HUES48 (cell line): ENCODE data around the gene RWDD2A.
A peak's percentile ranks its signal among the peaks of the same experiment; 100 is the strongest.
"Not testable (repeated sequence)": the region's sequence is repeated elsewhere in the genome, so short reads cannot be mapped to it uniquely, and the experiment has no call there.

Experiments used
- H3K27ac ChIP-seq: one replicate; pipeline ENCODE4 v1.7.0; 2013; ENCODE audit warnings: low read depth, low read length, inconsistent platforms
- H3K27me3 ChIP-seq: 2 replicates; pipeline ENCODE4 v1.6.1; 2013; ENCODE audit warnings: mild to moderate bottlenecking, low read length; ENCODE audit not compliant: control insufficient read depth, insufficient read depth
- H3K36me3 ChIP-seq: 2 replicates; pipeline ENCODE4 v1.6.1; 2013; ENCODE audit warnings: low read length; ENCODE audit not compliant: control insufficient read depth, insufficient read depth
- H3K4me1 ChIP-seq: 2 replicates; pipeline ENCODE4 v1.6.1; 2013; ENCODE audit warnings: mild to moderate bottlenecking, low read length; ENCODE audit not compliant: control insufficient read depth, insufficient read depth
- H3K4me3 ChIP-seq: 2 replicates; pipeline ENCODE4 v1.5.1; 2013; ENCODE audit warnings: mild to moderate bottlenecking, low read depth, low read length
- H3K9ac ChIP-seq: 2 replicates; pipeline ENCODE4 v1.6.1; 2013; ENCODE audit warnings: mild to moderate bottlenecking, low read depth, low read length, moderate library complexity
- H3K9me3 ChIP-seq: 2 replicates; pipeline ENCODE4 v1.6.1; 2013; ENCODE audit warnings: low read length; ENCODE audit not compliant: control insufficient read depth, insufficient read depth

RWDD2A gene

GRCh38 chr6:83180426-83180950, 12.7 kb upstream of the RWDD2A start:
- H3K27me3 ChIP-seq = no peaks in the 10 kb centered on the region
- H3K9me3 ChIP-seq = no peaks in the 10 kb centered on the region
- no peak overlapping the region for H3K4me3 ChIP-seq
- H3K36me3 ChIP-seq = peaks cover 93% of the 10 kb centered on the region
- H3K27ac ChIP-seq = no peak overlapping the region
- H3K4me1 ChIP-seq = peaks cover 6% of the 10 kb centered on the region; the same call in 1 of the 2 replicates
- no peak overlapping the region for H3K9ac ChIP-seq

GRCh38 chr6:83182114-83182513, 11.0 kb upstream of the RWDD2A start:
- Histone ChIP-seq H3K9me3 (no peaks in the 10 kb centered on the region), H3K36me3 (peaks cover 94% of the 10 kb centered on the region), H3K4me3 (no peak overlapping the region), H3K9ac (no peak overlapping the region), H3K27ac (no peak overlapping the region), H3K27me3 (no peaks in the 10 kb centered on the region), H3K4me1 (peaks cover 6% of the 10 kb centered on the region; the same call in 1 of the 2 replicates)

- peaks cover 92% of the 10 kb centered on the region for H3K36me3 ChIP-seq
- H3K4me3 ChIP-seq = no peak overlapping the region
- H3K4me1 ChIP-seq = peaks cover 6% of the 10 kb centered on the region; the same call in 1 of the 2 replicates
- no peak overlapping the region for H3K27ac ChIP-seq
- no peaks in the 10 kb centered on the region for H3K27me3 ChIP-seq
- H3K9ac ChIP-seq = no peak overlapping the region
- no peaks in the 10 kb centered on the region for H3K9me3 ChIP-seq
These were observed 9.9 kb upstream of the RWDD2A start for GRCh38 chr6:83183082-83183828.

- Histone ChIP-seq H3K4me3 (no peak overlapping the region), H3K27ac (no peak overlapping the region), H3K9ac (no peak overlapping the region), H3K27me3 (no peaks in the 10 kb centered on the region), H3K9me3 (no peaks in the 10 kb centered on the region), H3K4me1 (peaks cover 6% of the 10 kb centered on the region; the same call in 1 of the 2 replicates), H3K36me3 (peaks cover 95% of the 10 kb centered on the region)
These were observed 8.1 kb upstream of the RWDD2A start for GRCh38 chr6:83185096-83185495.

- no peak overlapping the region for H3K4me3 ChIP-seq
- peaks cover 68% of the 10 kb centered on the region for H3K36me3 ChIP-seq
- no peaks in the 10 kb centered on the region for H3K4me1 ChIP-seq
- no peaks in the 10 kb centered on the region for H3K9me3 ChIP-seq
- no peak overlapping the region for H3K9ac ChIP-seq
- H3K27me3 ChIP-seq = no peaks in the 10 kb centered on the region
- no peak overlapping the region for H3K27ac ChIP-seq
These were observed 4.7 kb upstream of the RWDD2A start for GRCh38 chr6:83188501-83188900.

- peaks cover 57% of the 10 kb centered on the region for H3K36me3 ChIP-seq
- H3K9ac ChIP-seq = no peak overlapping the region
These were observed 2.5 kb upstream of the RWDD2A start for GRCh38 chr6:83190626-83191025.

GRCh38 chr6:83191974-83192373, 1.2 kb upstream of the RWDD2A start:
- not testable (repeated sequence) for H3K4me1 ChIP-seq, H3K9ac ChIP-seq, H3K27ac ChIP-seq, H3K27me3 ChIP-seq, H3K9me3 ChIP-seq
- peaks cover 51% of the 10 kb centered on the region for H3K36me3 ChIP-seq
- peak overlapping the region; percentile 95 for H3K4me3 ChIP-seq

More at GRCh38 chr6:83190626-83191025, 2.5 kb upstream of the RWDD2A start:
- H3K27me3 ChIP-seq = no peaks in the 10 kb centered on the region
- no peak overlapping the region for H3K27ac ChIP-seq
- H3K4me1 ChIP-seq = peaks cover 5% of the 10 kb centered on the region; the same call in 1 of the 2 replicates
- H3K9me3 ChIP-seq = no peaks in the 10 kb centered on the region
- H3K4me3 ChIP-seq = no peak overlapping the region

GRCh38 chr6:83192456-83192855, 701 bp upstream of the RWDD2A start:
- H3K27ac ChIP-seq = peak overlapping the region; percentile 83
- peak overlapping the region; percentile 95 for H3K4me3 ChIP-seq
- H3K27me3 ChIP-seq = no peaks in the 10 kb centered on the region
- H3K36me3 ChIP-seq = peaks cover 47% of the 10 kb centered on the region
- H3K9me3 ChIP-seq = no peaks in the 10 kb centered on the region
- H3K4me1 ChIP-seq = peaks cover 5% of the 10 kb centered on the region; the same call in 1 of the 2 replicates
- H3K9ac ChIP-seq = peak overlapping the region; percentile 85

- peaks cover 5% of the 10 kb centered on the region; the same call in 1 of the 2 replicates for H3K4me1 ChIP-seq
- peak overlapping the region; percentile 85 for H3K9ac ChIP-seq
- H3K36me3 ChIP-seq = peaks cover 35% of the 10 kb centered on the region
- peak overlapping the region; percentile 83 for H3K27ac ChIP-seq
- H3K27me3 ChIP-seq = no peaks in the 10 kb centered on the region
- peak overlapping the region; percentile 95 for H3K4me3 ChIP-seq
- no peaks in the 10 kb centered on the region for H3K9me3 ChIP-seq
These were observed 800 bp downstream of the RWDD2A start for GRCh38 chr6:83193747-83194566.

- Histone ChIP-seq H3K27me3 (no peaks in the 10 kb centered on the region), H3K27ac (no peak overlapping the region), H3K4me1 (peaks cover 5% of the 10 kb centered on the region; the same call in 1 of the 2 replicates), H3K9ac (no peak overlapping the region), H3K36me3 (peaks cover 17% of the 10 kb centered on the region), H3K4me3 (no peak overlapping the region), H3K9me3 (no peaks in the 10 kb centered on the region)
These were observed 5.5 kb downstream of the RWDD2A start for GRCh38 chr6:83198486-83199172.
